ENCODE measurements around the gene TRIO.

The TRIO gene

DNA sequence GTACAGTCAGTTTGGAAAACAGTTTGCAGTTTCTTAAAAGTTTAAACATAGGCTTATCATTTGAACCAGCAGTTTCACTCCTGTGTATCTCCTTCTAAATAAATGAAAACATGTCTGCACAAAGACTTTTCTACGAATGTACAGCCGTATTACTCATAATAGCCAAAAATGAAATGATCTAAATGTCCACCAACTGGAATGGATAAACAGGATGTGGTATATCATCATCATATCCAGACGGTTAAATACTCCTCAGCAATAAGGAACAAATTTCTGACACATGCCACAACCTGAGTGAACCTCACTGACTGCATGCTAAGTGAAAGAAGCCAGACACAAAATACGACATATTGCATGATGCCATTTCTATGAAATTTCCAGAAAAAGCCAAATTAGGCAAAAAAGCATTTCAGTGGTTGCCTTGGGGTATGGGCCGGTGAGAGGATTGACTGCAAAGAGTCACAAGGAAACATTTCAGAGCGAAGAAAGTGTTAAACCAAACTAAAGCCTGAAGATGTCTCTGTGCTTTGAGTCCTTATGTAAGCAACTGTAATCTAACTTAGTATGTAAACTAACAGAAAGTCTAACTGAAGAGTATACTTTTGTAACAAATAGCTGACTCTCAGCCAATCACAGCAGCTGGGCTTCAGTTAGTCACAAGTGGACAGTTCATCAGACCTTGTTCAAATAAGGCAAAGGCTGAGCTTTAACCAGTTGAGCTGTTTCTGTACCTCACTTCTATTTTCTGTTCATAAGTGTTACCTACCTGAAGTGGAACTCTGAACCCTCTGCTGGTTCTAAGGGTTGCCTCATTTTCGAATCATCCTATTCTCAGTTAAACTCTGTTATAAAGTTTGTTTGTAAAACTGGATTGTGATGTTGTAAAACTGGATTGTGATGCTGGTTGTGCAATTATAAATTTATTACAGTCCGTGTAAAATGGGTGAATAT lies 65.2 kb downstream of the TRIO start:
- DNase-seq (ENCODE audit: low spot score) = peak; percentile 51

GRCh38 chr5:14209222-14209822 lies 66.2 kb downstream of the TRIO start:
- DNase-seq (ENCODE audit: low spot score) = no peak

GRCh38 chr5:14209836-14210235 lies 66.7 kb downstream of the TRIO start:
- DNase-seq (ENCODE audit: low spot score) = no peak

GRCh38 chr5:14210729-14211128 lies 67.6 kb downstream of the TRIO start:
- no peak for DNase-seq (ENCODE audit: low spot score)

DNA sequence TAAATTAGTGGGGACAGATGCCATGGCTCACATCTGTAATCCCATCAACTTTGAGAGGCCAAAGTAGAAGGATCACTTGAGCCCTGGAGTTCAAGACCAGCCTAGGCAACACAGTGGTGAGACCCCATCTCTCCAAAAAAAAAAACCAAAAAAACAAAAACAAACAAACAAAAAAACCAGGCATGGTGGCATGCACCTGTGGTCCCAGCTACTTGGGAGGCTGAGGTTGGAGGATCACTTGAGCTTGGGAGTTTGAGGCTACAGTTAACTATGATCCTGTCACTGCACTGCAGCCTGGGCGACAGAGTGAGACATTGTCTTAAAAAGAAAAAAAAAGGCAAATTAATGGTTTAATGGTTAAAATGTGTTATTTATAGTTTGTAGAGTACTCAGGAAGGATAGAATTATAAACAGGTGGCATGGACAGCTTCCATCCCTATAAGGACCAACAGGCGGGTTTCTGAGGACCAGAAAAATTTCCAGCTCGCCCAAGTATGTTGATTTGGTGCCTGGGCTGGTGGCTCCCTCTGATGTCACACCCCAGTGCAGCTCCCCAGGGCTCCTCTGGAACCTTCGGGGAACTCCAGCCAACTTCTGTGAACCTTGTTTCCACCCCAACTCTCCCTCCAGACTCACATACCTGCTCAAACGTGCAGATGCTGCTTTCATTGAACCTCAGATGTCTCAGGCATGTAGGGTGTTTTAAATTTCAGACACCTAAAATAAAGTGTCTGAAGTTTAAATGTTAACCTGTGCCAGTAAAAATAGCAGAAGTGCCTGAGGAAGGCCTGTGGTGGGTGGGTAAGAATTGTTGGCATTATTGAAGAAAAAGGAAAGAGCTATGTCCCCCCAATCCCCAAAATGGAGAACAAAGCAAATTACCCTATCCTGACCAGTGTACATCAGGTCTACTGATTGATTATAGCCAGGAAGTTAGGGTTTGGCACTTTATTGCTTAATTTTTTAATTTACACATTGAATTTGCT lies 69.0 kb downstream of the TRIO start:
- peak; percentile 59 for DNase-seq (ENCODE audit: low spot score)

DNA sequence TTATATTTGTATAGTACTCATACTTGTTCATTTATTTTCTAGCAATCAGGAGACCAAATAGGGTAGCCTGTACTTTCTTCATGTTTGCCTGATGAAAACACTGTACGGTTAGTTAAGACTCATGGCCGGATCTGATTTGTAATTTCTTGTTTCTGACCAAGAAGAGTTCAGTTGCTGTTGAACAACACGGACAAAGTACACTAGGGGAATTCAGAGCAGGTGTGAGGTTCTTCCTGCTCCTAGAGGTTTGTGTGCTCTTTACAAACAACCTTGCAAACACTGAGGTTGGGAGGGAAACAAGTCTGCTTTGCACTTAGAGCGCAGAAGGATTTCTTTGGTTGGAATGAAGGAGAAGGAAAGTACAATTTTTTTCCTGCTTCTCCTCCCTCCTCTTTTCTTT lies 69.7 kb downstream of the TRIO start:
- peak; percentile 72 for DNase-seq (ENCODE audit: low spot score)

DNA sequence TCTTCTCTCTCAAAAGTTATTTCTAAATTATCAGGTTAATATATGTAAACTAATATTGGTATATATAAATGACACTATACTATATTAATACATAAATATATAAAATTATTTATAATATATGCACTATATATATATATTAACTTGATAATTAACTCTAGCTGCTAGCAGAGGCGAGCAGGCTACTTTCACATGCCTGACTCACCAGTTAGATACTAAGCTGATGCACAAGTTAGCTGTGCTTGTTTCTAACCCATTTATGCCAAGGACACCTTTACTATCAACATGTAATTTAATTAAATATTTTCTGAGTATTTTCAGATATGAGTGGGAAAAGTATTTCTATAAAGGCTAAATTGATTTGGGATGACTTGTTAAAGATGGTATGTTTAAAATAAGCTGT lies 70.1 kb downstream of the TRIO start:
- DNase-seq (ENCODE audit: low spot score) = no peak

DNA sequence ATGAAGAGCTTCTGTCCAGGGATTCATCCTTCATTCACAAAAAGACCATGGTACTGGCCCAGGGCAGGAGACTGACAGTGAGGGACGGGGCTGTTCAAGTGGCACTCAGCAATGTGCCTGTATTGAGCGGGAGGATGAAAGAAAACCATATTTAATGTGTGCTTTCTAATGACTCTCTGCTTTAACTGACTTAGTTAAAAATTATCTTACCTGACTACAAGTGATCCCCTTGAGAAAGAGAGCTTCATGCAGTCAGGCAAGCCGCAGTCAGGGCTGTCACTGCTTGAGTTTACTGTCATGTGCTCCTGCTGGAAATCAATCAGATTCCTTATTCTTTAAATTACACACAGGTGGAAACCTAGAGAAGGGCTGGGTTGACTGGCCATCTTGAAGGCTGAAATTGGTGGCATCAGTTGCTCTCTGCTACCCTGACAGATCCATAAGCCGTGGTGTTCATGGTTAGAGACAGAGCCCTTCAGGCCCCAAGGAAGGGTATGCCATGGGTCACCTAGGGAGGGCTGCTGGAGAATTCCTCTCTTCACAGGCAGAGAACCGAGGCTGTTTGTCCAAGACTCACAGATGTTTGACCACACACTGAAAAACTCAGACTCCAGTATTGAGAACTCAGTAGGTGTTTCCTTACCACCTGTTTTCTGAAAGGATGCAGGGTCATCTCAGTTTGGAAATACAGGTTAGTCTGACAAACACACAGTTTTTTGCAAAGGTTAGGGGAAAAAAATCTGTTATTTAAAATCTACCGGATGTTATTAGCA lies 70.9 kb downstream of the TRIO start:
- DNase-seq (ENCODE audit: low spot score) = no peak

- DNase-seq (ENCODE audit: low spot score) = no peak
Observed at GRCh38 chr5:14215901-14216300, 72.8 kb downstream of the TRIO start.

DNA sequence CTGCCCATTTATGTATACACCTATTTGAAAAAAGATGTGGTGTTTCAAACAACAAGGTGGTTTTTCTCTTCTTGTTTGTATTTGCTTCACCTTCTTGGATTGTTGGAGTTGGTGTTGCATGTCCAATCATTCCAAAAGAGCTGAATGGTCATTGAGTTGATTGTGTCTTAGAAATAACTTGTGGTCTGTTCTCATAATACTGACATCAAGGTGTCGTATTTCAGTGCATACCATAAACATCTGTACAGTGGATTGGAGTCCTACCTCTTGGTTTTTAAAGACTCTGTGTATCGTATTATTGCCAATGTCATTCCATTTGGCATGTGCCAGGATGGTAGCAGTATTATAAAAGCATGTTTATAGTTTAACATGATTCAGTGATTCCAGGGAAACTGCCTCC lies 73.2 kb downstream of the TRIO start:
- no peak for DNase-seq (ENCODE audit: low spot score)

DNA sequence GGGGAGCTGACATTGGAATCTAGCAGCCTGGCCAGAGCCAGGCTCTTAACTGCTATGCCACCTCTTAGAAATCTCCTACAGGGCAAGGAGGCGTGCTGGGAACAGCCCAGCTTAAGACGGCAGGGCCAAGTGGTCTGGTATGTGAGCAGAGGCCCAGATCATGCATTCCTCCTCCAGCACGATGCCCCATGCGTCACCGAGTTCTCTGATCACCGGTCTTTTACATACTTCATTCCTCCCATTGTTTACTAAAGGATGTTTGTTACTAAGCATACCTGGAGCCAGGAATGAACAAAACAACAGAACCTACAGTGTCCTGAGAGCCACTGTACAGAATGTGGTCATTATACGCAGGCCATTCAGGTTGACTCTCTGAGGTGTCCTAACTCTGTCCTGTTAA lies 73.8 kb downstream of the TRIO start:
- no peak for DNase-seq (ENCODE audit: low spot score)

- no peak for DNase-seq (ENCODE audit: low spot score)
Observed at GRCh38 chr5:14217587-14217986, 74.4 kb downstream of the TRIO start.

GRCh38 chr5:14218011-14218410 lies 74.9 kb downstream of the TRIO start:
- DNase-seq (ENCODE audit: low spot score) = no peak

GRCh38 chr5:14218480-14218879 lies 75.3 kb downstream of the TRIO start:
- DNase-seq (ENCODE audit: low spot score) = no peak

DNA sequence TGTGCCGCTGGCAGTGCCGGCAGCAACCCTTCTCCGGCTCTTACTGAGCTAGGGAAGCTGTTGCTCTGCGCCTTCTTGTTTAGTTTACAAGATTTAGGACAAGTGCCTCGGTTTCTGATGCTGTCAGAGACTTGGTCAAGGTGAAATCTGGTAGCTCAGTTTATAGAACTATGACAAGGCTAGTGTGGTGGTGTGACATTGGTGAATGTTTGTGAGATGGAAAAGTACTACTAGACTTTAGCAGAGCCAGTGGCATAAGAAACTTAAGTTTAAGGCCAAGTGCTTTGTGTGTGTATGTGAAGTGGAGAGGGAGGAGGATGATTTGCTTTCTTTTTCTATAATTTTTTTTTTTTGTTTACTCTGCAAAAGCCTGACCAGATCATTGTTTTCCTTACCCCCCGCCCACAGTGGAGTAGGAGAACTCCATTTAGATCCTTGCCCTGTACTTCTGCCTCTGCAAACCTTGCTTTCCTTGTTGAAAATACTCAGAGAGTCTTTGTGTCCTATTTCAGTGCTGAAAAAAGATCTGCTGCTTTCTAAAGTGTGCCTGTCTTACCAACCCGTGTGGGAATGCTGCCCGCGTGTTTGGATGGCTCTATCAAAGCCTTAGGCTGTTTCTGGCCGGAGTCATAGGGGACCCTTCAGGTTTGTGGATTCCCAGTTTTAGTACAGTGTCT lies 75.9 kb downstream of the TRIO start:
- DNase-seq (ENCODE audit: low spot score) = no peak

DNA sequence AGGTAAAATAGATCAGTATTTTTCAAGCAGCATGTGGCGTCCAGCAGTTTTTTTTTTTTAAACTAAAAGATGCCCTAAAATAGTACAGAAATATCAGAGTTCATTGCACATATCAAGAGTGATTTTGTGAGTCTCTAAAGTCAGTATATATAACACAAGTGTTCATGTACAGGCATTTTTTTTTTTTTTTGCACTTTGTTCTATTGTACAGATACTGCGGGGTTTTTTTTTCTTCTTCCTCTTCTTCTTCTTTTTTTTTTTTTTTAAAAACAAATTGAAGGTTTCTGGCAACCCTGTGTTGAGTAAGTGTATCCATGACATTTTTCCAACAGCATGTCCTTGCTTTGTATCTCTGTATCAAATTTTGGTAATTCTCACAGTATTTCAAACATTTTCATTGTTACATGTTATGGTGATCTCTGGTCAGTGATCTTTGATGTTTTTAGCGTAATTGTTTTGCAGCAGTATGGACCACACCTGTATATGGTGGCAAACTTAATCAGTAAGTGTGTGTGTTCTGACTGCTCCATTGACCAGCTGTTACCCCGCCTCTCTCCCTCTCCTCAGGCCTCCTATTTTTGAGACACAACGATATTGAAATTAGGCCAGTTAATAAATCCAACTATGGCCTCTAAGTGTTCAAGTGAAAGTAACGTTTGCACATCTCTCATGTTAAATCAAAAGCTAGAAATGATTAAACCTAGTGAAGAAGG lies 76.8 kb downstream of the TRIO start:
- DNase-seq (ENCODE audit: low spot score) = no peak

- DNase-seq (ENCODE audit: low spot score) = no peak
Observed at GRCh38 chr5:14220642-14221041, 77.5 kb downstream of the TRIO start.

GRCh38 chr5:14221732-14222131 lies 78.6 kb downstream of the TRIO start:
- DNase-seq (ENCODE audit: low spot score) = no peak

DNA sequence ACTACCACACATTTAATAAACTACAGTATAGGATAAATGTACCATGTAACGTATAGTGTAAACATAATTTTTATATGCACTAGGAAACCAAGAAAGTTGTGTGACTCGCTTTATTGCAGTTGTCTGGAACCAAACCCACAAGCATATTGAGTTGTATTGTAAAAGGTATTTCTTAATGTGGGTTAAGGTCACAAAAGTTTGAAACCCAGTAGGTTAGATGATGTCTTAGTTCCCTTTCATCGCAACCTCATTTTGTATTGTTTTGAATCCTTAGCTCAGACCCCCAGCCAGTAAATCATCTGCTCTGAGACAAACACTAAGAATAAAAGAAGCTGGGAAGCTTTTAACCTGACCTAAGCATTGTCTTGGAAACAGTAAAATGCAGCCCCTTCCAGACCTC lies 79.1 kb downstream of the TRIO start:
- DNase-seq (ENCODE audit: low spot score) = no peak

- DNase-seq (ENCODE audit: low spot score) = no peak
Observed at GRCh38 chr5:14223372-14223771, 80.2 kb downstream of the TRIO start.

All from NAMALWA (cell line).